GM18951 (cell line): ENCODE measurements around the gene CITED1.

Experiments
- POLR2A ChIP-seq: IDR thresholded peaks from 4 replicates; pipeline ENCODE4 v1.6.1; 2011; ENCODE audit warnings: mild to moderate bottlenecking; ENCODE audit not compliant: insufficient read length, insufficient read depth; ENCODE audit errors: extremely low read depth
- in situ Hi-C: fragments of 300-500 bp; cut with MboI; formaldehyde crosslinking; loops from one replicate; pipeline ENCODE4 v1.12.0; 2022; ENCODE audit warnings: low sequenced_read_pairs, mixed read lengths, inconsistent platforms; ENCODE audit not compliant: unreplicated experiment

The CITED1 gene

GRCh38 chrX:72301781-72302180, 3.9 kb downstream of the CITED1 start:
- in situ Hi-C loops, result no loop called here

GRCh38 chrX:72299891-72300630, 5.7 kb downstream of the CITED1 start:
- no peak for TF ChIP-seq POLR2A
- in situ Hi-C loops, result no loop called here

More at GRCh38 chrX:72301781-72302180, 3.9 kb downstream of the CITED1 start:
- TF ChIP-seq POLR2A, result no peak

- in situ Hi-C loops, result no loop called here
- TF ChIP-seq POLR2A, result no peak
These were observed 7.6 kb downstream of the CITED1 start for GRCh38 chrX:72297953-72298730.

- in situ Hi-C loops, result no loop called here
These were observed 8.7 kb downstream of the CITED1 start for GRCh38 chrX:72296991-72297390.

GRCh38 chrX:72295745-72296144, 10.0 kb downstream of the CITED1 start:
- in situ Hi-C loops, result no loop called here
- TF ChIP-seq POLR2A, result no peak

More at GRCh38 chrX:72296991-72297390, 8.7 kb downstream of the CITED1 start:
- no peak for TF ChIP-seq POLR2A

- no peak for TF ChIP-seq POLR2A
- in situ Hi-C loops, result no loop called here
These were observed 11.2 kb downstream of the CITED1 start for GRCh38 chrX:72294497-72294896.

GRCh38 chrX:72282302-72282701, 23.4 kb downstream of the CITED1 start:
- in situ Hi-C loops, result no loop called here
- no peak for TF ChIP-seq POLR2A

GRCh38 chrX:72280321-72280845, 25.3 kb downstream of the CITED1 start:
- TF ChIP-seq POLR2A, result no peak
- in situ Hi-C loops, result no loop called here

GRCh38 chrX:72276478-72276953, 29.2 kb downstream of the CITED1 start:
- in situ Hi-C loops, result no loop called here

GRCh38 chrX:72274526-72274925, 31.2 kb downstream of the CITED1 start:
- no peak for TF ChIP-seq POLR2A
- in situ Hi-C loops, result no loop called here

More at GRCh38 chrX:72276478-72276953, 29.2 kb downstream of the CITED1 start:
- no peak for TF ChIP-seq POLR2A

- in situ Hi-C loops, result no loop called here
- TF ChIP-seq POLR2A, result no peak
These were observed 32.0 kb downstream of the CITED1 start for GRCh38 chrX:72273718-72274117.

- no peak for TF ChIP-seq POLR2A
- in situ Hi-C loops, result no loop called here
These were observed 32.8 kb downstream of the CITED1 start for GRCh38 chrX:72272868-72273267.

GRCh38 chrX:72271812-72272211, 33.9 kb downstream of the CITED1 start:
- in situ Hi-C loops, result no loop called here

More at GRCh38 chrX:72271812-72272211, 33.9 kb downstream of the CITED1 start:
- TF ChIP-seq POLR2A, result no peak
